ENCODE results near the gene TYK2.
"Not testable (repeated sequence)": the region's sequence is repeated elsewhere in the genome, so short reads cannot be mapped to it uniquely, and the experiment has no call there.

TYK2 gene

DNA sequence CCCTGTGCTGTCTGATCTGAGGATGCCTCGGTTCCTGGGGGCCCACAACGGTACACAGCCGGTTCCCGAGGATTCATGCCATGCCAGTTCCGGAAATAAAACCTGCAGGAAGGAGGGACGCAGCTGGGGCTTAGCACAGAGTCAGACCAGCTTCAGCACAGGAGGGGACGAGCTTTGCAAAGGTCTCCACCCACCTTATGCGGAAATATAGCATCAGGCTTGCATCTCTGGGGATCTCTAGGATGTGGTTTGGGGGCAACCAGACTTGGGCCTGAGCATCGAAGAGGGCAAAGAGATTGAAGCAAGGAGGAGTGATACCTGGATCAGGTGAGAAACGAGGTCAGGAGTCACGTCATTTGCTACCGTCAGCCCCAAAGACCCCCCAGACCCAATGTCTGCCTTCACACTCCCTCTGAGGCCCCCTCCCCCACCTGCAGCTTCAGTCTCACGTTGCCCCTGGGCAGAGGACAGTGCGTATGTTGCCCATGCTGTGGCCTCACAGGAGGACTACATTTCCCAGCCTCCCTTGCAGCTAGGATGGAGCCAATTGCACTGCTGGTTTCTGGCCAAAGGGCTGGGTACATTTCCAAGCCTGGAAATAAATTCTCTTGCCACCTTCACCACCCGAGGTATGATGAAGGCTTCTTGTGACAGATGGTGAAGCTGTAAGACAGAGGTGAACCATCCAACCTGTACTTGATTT is 12.1 kb downstream of the TYK2 start:
- no peak for DNase-seq

DNA sequence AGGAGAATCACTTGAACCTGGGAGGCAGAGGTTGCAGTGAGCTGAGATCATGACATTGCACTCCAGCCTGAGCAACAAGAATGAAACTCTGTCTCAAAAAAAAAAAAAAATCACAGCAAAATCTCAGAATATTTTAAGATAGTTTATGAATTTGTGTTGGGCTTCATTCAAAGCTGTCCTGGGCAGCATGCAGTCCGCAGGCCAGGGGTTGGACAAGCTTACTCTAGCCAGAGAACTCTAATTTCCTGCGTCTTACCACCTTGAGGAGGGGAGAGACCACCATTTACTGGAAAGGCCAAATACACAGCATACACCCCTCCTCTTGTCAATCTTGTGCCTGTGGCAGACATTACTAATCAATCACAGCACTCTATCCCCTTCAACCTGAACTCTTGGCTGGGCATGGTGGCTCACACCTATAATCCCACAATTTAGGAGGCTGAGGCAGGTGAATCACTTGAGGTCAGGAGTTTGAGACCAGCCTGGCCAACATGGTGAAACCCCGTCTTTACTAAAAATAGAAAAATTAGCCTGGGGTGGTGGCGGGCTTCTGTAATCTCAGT is 13.3 kb downstream of the TYK2 start:
- not testable (repeated sequence) for DNase-seq

DNA sequence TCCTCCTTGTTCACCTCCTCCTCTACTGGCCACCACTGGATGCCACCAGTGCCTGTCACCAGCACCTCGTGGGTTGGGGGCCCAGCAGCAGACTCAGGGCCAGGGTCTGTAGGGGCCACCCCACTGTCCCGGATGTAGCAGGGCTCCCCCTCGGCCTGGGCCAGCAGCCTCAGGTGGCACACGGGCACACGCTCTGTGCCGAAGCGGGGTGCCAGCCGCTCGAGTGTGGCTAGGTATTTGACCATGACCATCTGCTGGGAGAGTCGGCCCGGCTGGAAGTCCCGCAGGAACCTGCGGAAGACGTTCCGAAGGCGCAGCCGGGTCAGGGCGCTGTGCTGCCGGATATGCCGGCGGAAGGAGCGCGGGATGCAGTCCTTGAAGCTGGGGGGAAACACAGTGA is 14.9 kb downstream of the TYK2 start:
- DNase-seq = no peak

DNA sequence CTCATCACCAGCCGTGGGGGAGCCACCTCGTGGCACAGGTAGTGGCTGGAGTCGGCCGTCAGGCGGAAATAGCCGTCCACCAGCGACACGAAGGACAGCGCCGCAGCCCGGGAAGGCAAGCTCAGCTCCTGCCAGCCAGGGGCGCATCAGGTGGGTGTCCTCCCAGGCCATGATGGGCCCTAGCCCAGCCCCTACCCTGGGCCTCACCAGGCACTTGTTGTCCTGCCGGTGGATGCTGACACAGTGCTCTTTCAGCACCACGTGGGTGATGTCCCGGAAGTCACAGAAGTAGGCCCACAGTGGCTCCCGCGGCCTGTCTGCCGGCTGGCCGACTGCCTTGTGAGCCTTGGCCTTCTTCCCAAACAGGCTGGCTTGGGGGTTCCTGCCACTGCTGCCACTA is 15.7 kb downstream of the TYK2 start:
- no peak for DNase-seq

DNA sequence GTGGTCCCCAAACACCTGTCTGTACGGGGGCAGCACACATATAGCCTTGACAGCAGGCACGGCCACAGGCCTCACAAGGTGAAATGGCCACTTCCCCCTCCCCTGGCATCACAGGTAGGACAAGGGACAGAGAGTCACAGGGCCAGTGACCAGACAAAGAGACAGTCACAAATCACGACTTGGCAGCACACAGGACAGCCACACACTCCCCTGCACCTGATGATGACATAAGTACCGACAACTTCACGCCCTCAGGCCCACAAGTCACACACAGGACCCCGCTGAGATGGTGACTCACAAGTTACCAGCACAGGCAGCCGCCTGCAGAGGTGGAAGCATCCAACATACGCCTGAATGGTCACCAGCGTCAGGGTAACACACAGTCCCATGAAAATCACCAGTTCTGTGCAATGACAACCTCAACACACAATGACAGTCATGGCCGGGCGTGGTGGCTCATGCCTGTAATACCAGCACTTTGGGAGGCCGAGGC is 16.5 kb downstream of the TYK2 start:
- DNase-seq = no peak

DNA sequence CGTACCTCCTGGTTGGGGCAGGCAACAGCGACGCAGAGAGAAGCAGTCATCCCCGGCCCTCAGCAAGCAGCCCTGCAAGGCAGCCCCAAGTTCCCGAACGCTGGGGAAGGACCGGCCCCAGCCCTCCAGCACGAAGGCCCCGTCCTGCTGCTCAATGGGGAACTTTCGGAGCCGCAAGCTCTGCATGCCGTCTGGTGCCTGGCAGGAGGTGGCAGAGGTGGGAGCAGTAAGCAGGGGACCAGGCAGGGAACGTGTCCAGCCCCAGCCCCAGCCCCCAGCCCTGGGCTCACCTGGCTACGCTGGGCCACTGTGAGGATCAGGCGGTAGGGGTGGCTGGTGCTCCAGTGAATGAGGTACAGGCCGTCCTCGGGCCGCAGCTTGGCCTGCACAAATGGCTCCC is 18.1 kb downstream of the TYK2 start:
- no peak for DNase-seq

DNA sequence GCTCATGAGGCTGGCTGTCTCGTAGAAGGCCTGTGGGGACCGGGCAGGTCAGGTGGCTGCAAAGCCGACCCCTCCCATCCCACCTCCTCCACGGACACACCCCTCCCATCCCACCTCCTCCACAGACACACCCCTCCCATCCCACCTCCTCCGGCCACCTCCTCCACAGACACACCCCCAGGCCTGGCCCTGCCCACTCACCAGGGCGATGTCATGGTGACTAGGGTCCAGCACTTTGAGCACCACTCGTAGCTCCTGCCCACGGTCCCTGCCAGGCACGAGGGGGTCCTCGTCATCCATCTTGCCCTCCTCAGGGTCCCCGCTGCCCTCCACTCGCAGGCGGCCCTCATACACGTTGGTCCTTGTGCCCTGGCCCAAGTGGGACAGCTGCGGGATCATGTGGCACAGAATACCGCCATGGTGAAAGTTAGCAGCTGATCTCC is 18.8 kb downstream of the TYK2 start:
- no peak for DNase-seq

DNA sequence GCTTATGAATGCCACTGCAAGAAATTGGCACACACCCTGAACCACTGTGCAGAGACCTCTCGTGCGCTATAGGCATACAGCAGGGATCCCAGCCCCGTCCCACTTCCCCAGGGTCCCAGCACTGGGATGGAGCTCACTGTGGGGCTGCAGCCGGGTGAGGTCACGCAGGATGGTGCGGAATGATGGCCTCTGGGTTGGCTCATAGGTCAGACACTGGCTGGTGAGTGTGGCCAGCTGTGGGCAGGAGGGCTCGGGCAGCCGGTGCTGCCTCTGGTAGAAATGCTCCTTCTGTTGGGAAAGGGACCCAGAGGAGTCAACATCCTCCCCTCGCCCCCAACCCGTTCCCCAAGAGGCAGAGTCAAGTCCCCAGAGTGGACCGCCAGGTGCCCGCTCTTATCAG is 23.9 kb downstream of the TYK2 start:
- DNase-seq = no peak

DNA sequence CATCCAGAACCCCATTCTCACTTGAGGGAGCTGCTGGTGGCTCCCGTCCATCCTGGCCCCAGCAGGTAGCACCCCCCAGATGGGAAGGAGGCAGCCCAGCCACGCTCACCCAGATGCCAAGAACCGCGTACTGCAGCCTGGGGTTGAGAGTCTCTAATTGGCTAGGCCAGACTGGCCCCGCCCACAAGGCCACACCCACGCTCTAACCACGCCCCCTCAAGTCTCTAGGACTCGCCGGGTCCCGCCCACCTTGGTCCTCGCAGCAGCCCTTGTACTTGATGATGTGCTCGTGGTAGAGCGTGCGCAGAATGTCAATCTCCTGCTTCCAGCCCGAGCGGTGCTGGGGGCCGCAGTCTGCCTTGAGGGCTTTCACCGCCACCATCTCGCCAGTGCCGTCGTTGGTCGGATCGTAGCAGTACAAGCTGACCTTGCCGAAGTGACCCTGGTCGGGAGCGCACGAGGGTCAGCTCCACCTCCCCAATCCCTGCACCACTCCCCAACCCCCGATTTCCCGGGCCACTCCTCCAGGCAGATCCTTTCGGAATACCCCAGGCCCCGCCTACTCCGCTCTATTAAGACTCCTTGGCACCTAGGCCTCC is 26.5 kb downstream of the TYK2 start:
- DNase-seq = no peak

DNA sequence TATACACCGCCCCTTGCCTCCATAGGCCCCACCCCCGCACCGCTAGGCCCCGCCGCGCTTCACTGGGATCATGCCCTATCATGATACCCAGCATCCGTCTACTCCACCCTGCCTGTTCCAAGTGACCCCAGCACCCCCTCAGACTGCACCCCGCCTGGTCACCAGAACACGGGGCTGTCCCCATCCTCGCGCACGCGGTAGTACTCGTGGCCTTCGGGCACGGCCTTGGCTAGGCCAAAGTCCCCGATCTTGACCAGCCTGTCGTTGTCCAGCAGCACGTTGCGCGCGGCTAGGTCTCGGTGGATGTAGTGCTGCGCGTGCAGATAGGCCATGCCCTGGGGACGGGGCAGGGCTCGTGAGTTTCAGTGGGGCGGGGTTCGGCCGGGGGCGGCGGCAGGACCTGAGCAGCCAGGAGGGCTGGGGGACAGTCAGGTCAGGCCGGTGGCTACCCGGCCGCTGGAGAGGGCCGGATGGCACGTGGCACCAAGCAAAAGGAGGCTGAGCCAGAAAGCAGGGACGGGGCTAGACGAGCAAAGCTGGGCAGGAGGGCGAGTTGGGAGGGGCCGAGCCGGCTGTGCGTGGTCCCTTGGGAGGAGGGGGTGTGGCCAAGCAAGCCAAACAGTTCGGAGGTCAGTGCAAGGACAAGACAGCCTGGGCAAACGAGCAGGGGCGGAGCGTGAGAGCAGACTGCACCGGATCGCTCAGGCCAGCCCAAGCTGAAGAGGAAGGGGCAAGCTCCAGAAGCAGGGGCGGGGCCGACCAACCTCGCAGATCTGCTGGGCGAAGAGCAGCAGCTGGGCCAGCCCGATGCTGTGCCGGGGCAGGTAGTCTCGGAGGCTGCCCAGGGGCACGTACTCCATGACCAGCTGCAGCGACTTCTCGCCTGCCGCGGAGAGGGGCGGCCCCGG is 27.4 kb downstream of the TYK2 start:
- no peak for DNase-seq

DNA sequence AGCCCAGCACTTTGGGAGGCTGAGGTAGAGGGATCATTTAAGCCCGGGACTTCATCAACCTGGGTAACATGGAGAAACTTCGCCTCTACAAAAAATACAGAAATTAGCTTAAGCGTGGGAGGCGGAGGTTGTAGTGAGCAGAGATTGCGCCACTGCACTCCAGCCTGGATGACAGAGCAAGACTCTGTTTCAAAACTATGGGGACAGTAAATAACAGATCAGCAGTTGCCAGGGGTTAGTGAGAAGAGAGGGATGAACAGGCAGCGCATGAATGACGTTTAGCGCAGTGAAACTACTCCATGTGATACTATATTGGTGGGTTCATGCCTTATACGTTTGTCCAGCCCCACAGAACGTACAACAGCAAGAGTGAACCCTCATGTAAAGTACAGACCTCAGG is 33.9 kb downstream of the TYK2 start:
- no peak for DNase-seq

DNA sequence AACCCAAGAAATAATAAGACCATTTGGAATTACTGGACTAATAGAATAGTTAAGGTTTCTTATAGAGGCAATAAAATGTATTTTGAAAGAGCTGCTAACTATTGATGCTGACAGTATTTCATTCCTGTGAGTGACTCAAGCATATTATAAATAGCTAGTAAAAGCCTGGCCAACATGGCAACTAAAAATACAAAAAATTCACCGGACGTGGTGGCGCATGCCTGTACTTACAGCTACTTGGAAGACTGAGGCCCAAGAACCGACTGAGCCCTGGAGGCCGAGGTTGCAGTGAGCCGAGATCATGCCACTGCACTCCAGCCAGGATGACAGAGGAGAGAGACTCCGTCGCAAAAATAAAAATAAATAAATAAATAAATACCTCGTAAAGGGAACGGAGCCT is 35.6 kb downstream of the TYK2 start:
- no peak for DNase-seq

DNA sequence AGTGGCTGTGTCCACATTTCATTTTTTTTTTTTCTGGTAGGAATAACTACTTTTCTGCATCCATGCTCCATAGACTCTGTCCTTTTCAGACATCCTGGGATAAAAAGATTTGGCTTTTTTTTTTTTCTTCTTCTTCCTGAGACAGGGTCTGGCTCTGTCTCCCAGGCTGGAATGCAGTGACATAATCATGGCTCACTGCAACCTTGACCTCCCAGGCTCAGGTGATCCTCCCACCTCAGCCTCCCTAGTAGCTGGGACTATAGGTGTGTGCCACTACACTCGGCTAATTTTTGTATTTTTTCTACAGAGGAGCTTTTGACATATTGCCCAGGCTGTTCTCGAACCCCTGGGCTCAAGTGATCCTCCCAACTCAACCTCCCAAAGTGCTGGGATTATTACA is 36.9 kb downstream of the TYK2 start:
- no peak for DNase-seq

DNA sequence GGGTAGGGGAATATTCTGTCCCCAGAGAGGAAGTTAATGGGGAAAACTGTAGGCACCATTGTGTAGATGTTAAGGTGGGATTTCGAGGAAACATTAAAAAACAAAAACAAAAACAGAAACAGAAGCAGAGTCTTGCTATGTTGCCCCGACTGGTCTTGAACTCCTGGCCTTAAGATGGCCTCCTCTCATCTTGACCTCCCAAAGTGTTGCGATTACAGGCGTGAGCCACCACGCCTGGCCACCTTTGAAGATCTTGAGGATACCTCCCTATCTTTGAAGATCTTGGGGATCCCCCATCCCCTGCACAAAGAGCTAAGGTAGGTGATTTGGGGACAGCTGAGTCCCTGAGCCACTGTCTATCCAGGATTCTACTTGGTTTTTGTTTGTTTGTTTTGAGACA is 40.4 kb downstream of the TYK2 start:
- no peak for DNase-seq

DNA sequence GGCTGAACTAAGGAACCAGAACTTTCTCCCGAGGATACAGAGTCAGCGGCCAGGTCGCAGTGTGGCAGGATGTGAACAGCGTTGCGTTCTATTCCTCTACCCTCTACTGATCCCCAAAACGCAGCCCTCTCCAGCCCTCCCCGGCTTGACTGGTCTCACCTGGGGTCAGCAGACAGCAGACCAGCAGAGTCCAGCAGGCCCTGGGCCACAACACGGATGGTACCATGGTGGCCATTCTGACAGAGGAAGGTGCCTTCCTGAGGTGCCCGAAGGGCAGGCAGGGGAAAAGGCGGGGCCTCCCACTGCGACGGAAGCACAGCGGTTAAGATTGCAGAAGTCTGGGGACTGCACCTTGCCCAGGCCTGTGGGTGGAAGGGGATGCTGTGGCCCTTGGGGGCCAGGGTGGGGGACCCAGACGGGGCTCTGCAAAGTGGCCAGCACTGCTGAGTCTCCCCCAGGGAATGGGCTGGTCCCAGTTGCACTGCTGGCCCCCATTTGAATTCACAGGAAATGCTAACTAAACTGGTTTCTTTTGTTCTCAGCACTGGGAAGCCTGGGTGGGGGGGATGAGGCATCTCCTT is 40.9 kb downstream of the TYK2 start, which contains the start of gene ICAM3:
ICAM3 (minus strand) TSS at position 245 of the 581 bp plus-strand sequence; CDS start at position 235, 10 bp downstream.
- DNase-seq = no peak

DNA sequence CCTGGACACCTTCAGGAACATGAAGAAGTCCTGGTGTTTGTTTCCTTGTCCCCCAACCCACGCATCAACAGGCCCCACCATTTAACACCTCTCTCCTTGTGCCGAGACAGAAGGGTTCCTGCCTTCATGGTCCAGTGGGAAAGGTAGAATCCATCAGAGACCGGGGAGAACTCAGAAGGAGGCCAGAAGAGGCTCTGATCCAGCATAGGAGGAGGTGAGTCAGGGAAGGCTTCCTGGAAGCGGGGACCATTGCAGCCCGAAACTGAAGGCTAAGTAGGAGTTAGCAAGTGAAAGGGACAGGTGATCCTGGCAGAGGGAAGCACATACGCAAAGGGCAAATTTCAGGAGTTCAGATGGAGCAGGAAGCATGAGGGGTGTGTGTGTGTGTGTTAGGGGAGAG is 41.4 kb downstream of the TYK2 start:
- no peak for DNase-seq

DNA sequence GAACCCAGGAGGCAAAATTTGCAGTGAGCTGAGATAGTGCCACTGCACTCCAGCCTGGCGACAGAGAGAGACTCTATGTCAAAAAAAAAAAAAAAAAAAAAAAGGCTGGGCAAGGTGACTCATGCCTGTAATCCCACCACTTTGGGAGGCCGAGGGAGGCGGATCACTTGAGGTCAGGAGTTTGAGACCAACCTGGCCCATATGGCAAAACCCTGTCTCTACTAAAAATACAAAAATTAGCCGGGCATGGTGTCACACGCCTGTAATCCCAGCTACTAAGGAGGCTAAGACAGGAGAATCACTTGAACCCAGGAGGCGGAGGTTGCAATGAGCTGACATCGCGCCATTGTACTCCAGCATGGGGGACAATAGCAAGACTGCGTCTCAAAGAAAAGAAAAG is 43.6 kb downstream of the TYK2 start:
- DNase-seq = not testable (repeated sequence)

DNA sequence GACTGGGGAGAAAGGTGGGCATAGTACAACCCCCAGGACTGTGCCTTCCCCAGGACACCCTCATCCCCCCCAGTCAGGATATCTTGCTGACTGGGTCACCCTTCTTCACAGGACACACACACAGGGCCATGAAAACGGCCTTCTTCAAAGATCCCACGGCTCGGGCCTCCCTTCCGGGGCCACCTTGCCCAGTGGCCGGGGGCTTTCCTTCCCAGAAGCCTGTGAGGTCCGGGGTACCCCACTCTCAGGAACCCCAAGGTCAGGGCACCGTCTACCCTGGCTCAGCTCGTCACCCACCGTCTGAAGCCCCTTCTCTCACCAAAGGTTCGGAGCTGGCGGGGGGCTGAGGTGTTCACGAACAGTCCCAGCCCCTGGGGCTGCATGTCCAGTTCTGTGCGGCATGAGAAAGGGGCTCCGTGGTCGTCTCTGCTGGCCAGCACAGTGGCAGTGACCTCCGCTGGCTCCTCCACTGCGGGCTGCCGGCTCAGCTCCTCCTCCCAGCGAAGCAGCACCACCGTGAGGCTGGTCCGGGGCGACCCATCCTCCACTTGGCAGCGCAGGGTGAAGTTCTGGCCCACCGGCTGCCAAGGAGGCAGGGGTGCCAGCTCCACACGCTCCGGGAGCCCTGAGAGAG is 44.9 kb downstream of the TYK2 start:
- DNase-seq = no peak

DNA sequence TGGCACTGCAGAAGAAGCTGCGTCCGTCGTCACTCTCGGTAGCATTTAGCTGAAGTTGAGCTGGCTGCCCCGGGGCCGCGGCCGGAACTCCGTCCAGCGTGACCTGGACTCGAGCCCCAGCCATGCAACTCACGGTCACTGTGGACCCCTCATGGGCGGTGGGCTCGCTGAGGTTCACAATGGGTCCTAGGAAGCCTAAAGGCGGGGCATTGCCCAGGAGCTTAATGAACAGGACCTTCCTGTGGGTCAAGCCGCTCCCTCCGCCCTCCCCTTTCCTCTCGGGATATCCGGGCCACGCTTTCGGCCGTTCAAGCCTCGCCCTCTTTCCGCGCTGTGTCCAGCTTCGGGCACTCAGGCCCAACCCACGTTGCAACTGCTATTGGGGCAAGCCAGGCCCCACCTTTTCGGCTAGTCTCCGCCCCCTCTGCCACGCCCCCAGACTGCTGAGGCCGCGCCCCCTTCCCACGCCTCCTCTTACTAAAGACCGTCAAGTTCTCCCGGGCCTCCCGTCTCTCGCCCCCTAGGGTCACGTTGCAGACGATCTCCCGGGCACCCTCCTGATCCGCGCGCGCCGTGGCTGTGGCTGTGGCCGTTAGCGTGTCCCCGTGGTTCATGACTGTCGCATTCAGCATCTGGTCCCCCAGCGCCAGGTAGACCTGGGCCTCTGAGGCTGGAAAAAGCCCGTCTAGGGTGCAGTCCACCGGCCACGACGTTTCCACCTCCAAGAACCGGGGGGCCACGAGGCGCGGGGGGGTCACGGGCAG is 45.6 kb downstream of the TYK2 start:
- no peak for DNase-seq

DNA sequence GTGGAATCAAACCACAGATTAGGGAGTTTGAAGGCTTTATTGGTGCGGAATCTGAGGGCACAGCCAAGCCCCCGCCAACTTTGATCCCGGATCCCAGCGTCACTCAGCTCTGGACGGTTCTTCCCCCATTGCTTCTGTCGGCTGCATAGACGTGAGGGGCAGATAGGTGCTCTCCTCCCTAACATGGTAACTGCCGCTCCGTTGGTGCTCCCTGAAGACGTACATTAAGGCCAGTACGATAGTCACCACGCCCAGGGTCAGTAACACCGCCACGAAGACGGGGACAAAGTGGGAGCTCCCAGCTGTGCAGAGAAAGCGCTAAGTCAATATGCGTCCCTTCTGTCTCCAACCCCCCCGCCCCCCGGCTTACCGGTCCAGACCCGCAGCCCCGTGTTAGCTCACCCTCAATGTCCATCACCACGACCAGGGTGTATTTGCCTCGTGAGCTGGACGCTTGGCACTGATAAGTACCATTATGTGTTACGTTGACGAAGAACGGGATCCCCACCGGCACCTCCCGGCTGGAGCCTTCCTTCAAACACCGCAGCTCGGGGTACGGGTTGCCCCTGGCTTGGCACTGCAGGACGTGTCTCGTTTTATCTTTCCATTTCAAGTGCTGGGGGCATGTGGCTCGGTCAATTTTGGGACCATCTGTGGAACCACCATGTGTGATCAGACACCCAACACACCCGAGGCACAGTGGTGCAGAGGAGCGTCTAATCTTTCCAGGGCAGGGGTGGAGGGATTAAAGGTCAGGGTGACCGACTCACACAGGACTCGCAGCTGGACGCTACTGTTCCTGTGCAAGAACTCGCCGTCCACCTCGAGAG is 46.4 kb downstream of the TYK2 start:
- no peak for DNase-seq
